Progenitor cell of endocrine pancreas (in vitro differentiated cells): ENCODE data around the gene C19orf25. TPM values are rescaled to one million over a fixed set of nuclear protein-coding genes. Genes with fewer than 3 reads are reported as not detected.

ENCODE experiments used
- DNase-seq: peaks from one replicate; pipeline ENCODE4 v3.0.0; 2021; ENCODE audit warnings: low spot score; ENCODE audit not compliant: unreplicated experiment
- H3K27ac Mint-ChIP-seq: 2 replicates; pipeline ENCODE4 v1.8.0; 2021; ENCODE audit warnings: mild to moderate bottlenecking, moderate library complexity, mixed read lengths
- H3K27me3 Mint-ChIP-seq: 2 replicates; pipeline ENCODE4 v1.8.0; 2021; ENCODE audit warnings: mixed read lengths
- H3K36me3 Mint-ChIP-seq: 2 replicates; pipeline ENCODE4 v1.8.0; 2022; ENCODE audit warnings: mixed read lengths; ENCODE audit not compliant: insufficient read depth
- H3K4me1 Mint-ChIP-seq: 2 replicates; pipeline ENCODE4 v1.8.0; 2021; ENCODE audit warnings: low read depth, mixed read lengths
- H3K4me3 Mint-ChIP-seq: 2 replicates; pipeline ENCODE4 v1.8.0; 2021; ENCODE audit warnings: low read depth, mild to moderate bottlenecking, moderate library complexity, mixed read lengths
- H3K9me3 Mint-ChIP-seq: 2 replicates; pipeline ENCODE4 v1.8.0; 2021; ENCODE audit warnings: low read depth, mixed read lengths
- CTCF ChIP-seq: fragments of 200-600 bp; sonication (generic); IDR thresholded peaks from one replicate; pipeline ENCODE4 v1.5.0; 2021; ENCODE audit warnings: antibody characterized with exemption, mild to moderate bottlenecking; ENCODE audit not compliant: unreplicated experiment
- total RNA-seq: library from RNA; stranded (reverse); gene quantifications from 2 replicates; pipeline ENCODE4 v1.2.1, GENCODE V29; 2021

C19orf25 gene
- total RNA-seq, 1 donor from 2014 or later = 31.3 TPM

GRCh38 chr19:1507763-1508506 lies 28.9 kb upstream of the C19orf25 start:
- H3K36me3 Mint-ChIP-seq = peaks cover 2% of the 10 kb centered on the region
- peak; percentile 82 for DNase-seq
- no peaks in the 10 kb centered on the region for H3K9me3 Mint-ChIP-seq
- peaks cover 38% of the 10 kb centered on the region for H3K27me3 Mint-ChIP-seq
- H3K4me3 Mint-ChIP-seq = peak overlapping the region; percentile 81
- H3K4me1 Mint-ChIP-seq = peaks cover 3% of the 10 kb centered on the region
- H3K27ac Mint-ChIP-seq = peak overlapping the region; percentile 93
- TF ChIP-seq CTCF = no peak

GRCh38 chr19:1507192-1507660 lies 28.2 kb upstream of the C19orf25 start:
- Mint-ChIP-seq H3K27ac (no peak overlapping the region), H3K4me1 (peaks cover 3% of the 10 kb centered on the region), H3K27me3 (peaks cover 40% of the 10 kb centered on the region), H3K9me3 (no peaks in the 10 kb centered on the region), H3K36me3 (peaks cover 2% of the 10 kb centered on the region), H3K4me3 (no peak overlapping the region)
- TF ChIP-seq CTCF = no peak
- DNase-seq = no peak

- Mint-ChIP-seq H3K36me3 (peaks cover 2% of the 10 kb centered on the region), H3K27me3 (peaks cover 38% of the 10 kb centered on the region), H3K9me3 (no peaks in the 10 kb centered on the region), H3K4me1 (peaks cover 4% of the 10 kb centered on the region), H3K4me3 (no peak overlapping the region), H3K27ac (no peak overlapping the region)
- TF ChIP-seq CTCF = no peak
- DNase-seq = no peak
Observed at GRCh38 chr19:1505991-1506881, 27.2 kb upstream of the C19orf25 start.

GRCh38 chr19:1505012-1505411 lies 26.0 kb upstream of the C19orf25 start:
- Mint-ChIP-seq H3K27ac (no peak overlapping the region), H3K9me3 (no peaks in the 10 kb centered on the region), H3K27me3 (peaks cover 28% of the 10 kb centered on the region), H3K4me1 (peaks cover 6% of the 10 kb centered on the region), H3K4me3 (no peak overlapping the region), H3K36me3 (peaks cover 2% of the 10 kb centered on the region)
- TF ChIP-seq CTCF = no peak
- no peak for DNase-seq
